Measurements from ENCODE around the gene SEC11A. TPM values are rescaled to one million over a fixed set of nuclear protein-coding genes. Genes with fewer than 3 reads are reported as not detected.

SEC11A gene
- total RNA-seq, 1 donor from 2014 or later, result 126 TPM

DNA sequence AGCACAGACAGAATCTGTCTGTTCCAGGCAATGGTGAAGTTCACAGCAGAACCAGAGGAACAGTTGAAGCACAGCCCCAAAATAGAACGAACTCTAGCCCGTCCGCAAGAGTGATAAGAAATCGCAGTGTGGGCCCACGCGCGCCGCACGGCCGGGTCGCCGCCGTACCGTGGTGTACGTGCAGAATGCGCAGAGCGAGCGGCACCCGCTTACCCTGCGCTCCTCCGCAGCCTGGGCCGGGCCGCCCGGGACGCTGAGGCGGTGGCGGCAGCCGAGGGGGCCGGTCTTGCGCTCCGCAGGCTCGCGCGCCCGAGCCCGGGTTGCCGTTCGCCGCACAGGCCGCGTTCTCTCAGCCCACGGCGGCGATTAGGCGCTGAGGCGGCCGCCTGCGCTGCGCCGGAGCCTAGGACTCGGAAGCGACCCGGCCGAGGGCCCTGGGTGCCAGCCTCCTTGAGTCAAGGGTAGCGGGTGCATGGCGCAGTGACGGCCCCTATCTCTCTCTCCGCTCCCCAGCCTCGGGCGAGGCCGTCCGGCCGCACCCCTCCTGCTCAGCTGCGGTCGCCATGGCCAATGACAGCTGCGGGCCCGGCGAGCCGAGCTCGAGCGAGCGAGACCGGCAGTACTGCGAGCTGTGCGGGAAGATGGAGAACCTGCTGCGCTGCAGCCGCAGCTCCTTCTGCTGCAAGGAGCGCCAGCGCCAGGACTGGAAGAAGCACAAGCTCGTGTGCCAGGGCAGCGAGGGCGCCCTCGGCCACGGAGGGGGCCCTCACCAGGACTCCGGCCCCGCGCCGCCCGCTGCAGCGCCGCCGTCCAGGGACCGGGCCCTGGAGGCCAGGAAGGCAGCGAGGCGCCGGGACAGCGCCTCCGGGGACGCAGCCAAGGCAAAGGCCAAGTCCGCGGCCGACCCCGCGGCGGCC, 82.4 kb downstream of the SEC11A start:
- Mint-ChIP-seq H3K4me3 (peak overlapping the region; percentile 92), H3K4me1 (peaks cover 29% of the 10 kb centered on the region), H3K36me3 (peaks cover 8% of the 10 kb centered on the region), H3K27me3 (ENCODE audit: low read depth) (peaks cover 7% of the 10 kb centered on the region), H3K27ac (peak overlapping the region; percentile 86), H3K9me3 (no peaks in the 10 kb centered on the region)
- TF ChIP-seq, protein P1, sequence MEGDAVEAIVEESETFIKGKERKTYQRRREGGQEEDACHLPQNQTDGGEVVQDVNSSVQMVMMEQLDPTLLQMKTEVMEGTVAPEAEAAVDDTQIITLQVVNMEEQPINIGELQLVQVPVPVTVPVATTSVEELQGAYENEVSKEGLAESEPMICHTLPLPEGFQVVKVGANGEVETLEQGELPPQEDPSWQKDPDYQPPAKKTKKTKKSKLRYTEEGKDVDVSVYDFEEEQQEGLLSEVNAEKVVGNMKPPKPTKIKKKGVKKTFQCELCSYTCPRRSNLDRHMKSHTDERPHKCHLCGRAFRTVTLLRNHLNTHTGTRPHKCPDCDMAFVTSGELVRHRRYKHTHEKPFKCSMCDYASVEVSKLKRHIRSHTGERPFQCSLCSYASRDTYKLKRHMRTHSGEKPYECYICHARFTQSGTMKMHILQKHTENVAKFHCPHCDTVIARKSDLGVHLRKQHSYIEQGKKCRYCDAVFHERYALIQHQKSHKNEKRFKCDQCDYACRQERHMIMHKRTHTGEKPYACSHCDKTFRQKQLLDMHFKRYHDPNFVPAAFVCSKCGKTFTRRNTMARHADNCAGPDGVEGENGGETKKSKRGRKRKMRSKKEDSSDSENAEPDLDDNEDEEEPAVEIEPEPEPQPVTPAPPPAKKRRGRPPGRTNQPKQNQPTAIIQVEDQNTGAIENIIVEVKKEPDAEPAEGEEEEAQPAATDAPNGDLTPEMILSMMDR (IDR thresholded peaks at IDR 0.05; ENCODE audit: unreplicated experiment), result no peak
- peak; percentile 58 to 80 for DNase-seq (ENCODE audit: low spot score in 2 of 2, unreplicated experiment in 2 of 2)

DNA sequence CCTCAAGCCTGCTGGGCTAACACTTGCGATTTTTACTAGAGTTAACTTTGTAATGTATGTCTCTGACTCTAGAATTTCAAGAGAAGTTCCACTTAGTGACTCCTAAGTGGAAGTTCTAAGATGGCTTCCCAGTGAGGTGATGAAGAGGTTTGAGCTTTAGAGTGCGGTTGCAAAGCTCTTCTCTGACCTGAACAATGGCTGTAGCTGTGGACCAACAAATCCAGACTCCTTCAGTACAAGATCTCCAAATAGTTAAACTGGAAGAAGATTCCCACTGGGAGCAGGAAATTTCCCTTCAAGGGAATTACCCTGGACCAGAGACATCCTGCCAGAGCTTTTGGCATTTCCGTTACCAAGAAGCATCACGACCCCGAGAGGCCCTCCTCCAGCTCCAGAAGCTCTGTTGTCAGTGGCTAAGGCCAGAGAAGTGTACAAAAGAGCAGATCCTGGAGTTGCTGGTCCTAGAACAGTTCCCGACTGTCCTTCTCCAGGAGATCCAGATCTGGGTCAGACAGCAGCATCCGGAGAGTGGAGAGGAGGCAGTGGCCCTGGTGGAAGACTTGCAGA, 84.2 kb downstream of the SEC11A start:
- DNase-seq (ENCODE audit: low spot score in 2 of 2, unreplicated experiment in 2 of 2), result no peak
- no peaks in the 10 kb centered on the region for H3K9me3 Mint-ChIP-seq
- TF ChIP-seq, protein P1 (IDR thresholded peaks at IDR 0.05; ENCODE audit: unreplicated experiment), result no peak
- peaks cover 29% of the 10 kb centered on the region for H3K4me1 Mint-ChIP-seq
- H3K27me3 Mint-ChIP-seq (ENCODE audit: low read depth), result peaks cover 7% of the 10 kb centered on the region
- peak overlapping the region; percentile 92 for H3K27ac Mint-ChIP-seq
- peaks cover 8% of the 10 kb centered on the region for H3K36me3 Mint-ChIP-seq
- peak overlapping the region; percentile 92 for H3K4me3 Mint-ChIP-seq

DNA sequence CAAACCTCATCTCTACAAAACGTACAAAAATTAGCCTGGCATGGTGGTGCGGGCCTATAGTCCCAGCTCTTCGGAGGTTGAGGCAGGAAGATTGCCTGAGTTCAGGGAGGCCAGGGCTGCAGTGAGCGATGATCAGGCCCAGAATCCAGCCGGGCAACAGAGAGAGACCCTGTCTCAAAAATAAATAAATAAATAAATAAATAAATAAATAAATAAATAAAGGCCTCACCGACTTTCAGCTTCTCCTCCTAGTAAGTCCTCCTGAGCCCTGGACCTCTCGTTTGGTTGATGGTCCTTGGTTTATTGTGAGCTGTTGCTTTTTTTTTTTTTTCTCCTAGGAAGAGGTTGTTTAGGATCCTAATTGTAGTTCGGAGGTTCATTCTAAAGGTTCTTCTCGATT, 86.9 kb downstream of the SEC11A start:
- no peaks in the 10 kb centered on the region for H3K27me3 Mint-ChIP-seq (ENCODE audit: low read depth)
- no peak overlapping the region for H3K27ac Mint-ChIP-seq
- no peaks in the 10 kb centered on the region for H3K9me3 Mint-ChIP-seq
- no peak for DNase-seq (ENCODE audit: low spot score in 2 of 2, unreplicated experiment in 2 of 2)
- H3K4me3 Mint-ChIP-seq, result no peak overlapping the region
- TF ChIP-seq, protein P1 (IDR thresholded peaks at IDR 0.05; ENCODE audit: unreplicated experiment), result no peak
- H3K36me3 Mint-ChIP-seq, result peaks cover 20% of the 10 kb centered on the region
- H3K4me1 Mint-ChIP-seq, result peaks cover 20% of the 10 kb centered on the region

DNA sequence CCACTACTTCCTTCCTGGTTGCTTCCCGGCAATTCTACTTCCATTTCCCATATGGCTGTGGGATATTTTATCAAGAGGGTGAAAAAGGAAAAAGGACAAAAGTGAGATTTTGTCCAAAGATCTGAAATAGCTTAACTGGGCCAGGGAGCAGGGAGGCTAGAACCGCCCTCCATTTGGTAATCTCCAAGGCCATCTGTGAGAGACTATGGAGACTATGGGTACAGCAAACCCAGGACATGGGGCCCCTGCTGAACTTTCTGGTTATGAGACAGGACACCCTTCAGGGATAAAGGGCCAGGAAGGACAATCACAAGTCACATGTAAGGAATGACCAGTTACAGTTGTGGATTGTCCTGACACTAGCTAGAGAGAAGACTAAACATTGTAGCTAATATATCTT, 90.8 kb downstream of the SEC11A start:
- no peak for DNase-seq (ENCODE audit: low spot score in 2 of 2, unreplicated experiment in 2 of 2)
- no peak overlapping the region for H3K4me3 Mint-ChIP-seq
- TF ChIP-seq, protein P1 (IDR thresholded peaks at IDR 0.05; ENCODE audit: unreplicated experiment), result no peak
- no peaks in the 10 kb centered on the region for H3K27me3 Mint-ChIP-seq (ENCODE audit: low read depth)
- H3K27ac Mint-ChIP-seq, result no peak overlapping the region
- no peaks in the 10 kb centered on the region for H3K4me1 Mint-ChIP-seq
- peaks cover 23% of the 10 kb centered on the region for H3K9me3 Mint-ChIP-seq
- H3K36me3 Mint-ChIP-seq, result peaks cover 52% of the 10 kb centered on the region

DNA sequence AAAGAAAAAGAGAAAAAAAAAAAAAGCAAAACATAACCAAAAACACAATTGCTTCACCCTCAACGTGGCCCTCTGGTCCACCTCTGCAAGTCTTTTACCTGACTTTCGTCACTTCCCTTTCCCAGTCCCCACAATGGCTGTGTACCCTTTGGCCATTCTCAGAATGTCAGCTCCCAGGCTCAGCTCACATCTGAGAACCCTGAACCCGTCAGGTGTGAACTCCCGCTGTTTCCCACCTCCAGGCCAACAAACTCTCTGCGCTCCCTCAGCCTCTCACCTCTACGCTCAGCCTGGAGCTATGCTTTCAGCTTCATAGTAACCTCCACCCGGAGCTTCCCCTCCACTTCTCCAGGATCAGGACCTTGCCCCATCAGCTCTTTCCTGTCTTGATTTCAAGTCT, 91.6 kb downstream of the SEC11A start:
- Mint-ChIP-seq H3K36me3 (peaks cover 58% of the 10 kb centered on the region), H3K27ac (no peak overlapping the region), H3K4me3 (no peak overlapping the region), H3K27me3 (ENCODE audit: low read depth) (no peaks in the 10 kb centered on the region), H3K4me1 (no peaks in the 10 kb centered on the region), H3K9me3 (peaks cover 30% of the 10 kb centered on the region)
- TF ChIP-seq, protein P1 (IDR thresholded peaks at IDR 0.05; ENCODE audit: unreplicated experiment), result no peak
- DNase-seq (ENCODE audit: low spot score in 2 of 2, unreplicated experiment in 2 of 2), result no peak
